Ovary (tissue), 9 donors: Measurements from ENCODE around the gene ARFIP2. TPM values are rescaled to one million over a fixed set of nuclear protein-coding genes. Genes with fewer than 3 reads are reported as not detected.
"Not testable (repeated sequence)": the region's sequence is repeated elsewhere in the genome, so short reads cannot be mapped to it uniquely, and the experiment has no call there.

Experiments
- DNase-seq, 5 donors: peaks; one replicate each; pipeline ENCODE4 v3.0.0-alpha.2; 2019 to 2020
- H3K27ac ChIP-seq, 2 donors: fragments of 200-600 bp; one replicate each; pipeline versions ENCODE4 v1.5.1 to v1.8.0; 2019 to 2022
- H3K27me3 ChIP-seq: fragments of 200-600 bp; one replicate; pipeline ENCODE4 v1.8.0; 2022
- H3K36me3 ChIP-seq: fragments of 200-600 bp; sonication (generic); one replicate; pipeline ENCODE4 v1.5.1; 2019
- H3K4me1 ChIP-seq: one replicate; pipeline ENCODE4 v1.8.1; 2013; ENCODE audit warnings: mild to moderate bottlenecking, moderate library complexity; ENCODE audit not compliant: insufficient read depth
- H3K4me3 ChIP-seq: fragments of 200-600 bp; sonication (generic); one replicate; pipeline ENCODE4 v1.5.1; 2017
- H3K9me3 ChIP-seq, 2 donors: fragments of 200-600 bp in 1 of 2; sonication (generic) in 1 of 2; one replicate each; pipeline versions ENCODE4 v1.5.1 to v1.8.1; 2013 to 2019; ENCODE audit warnings: mild to moderate bottlenecking in 1 of 2, moderate library complexity in 1 of 2
- EP300 ChIP-seq: sonication (generic); formaldehyde crosslinking; IDR thresholded peaks from one replicate; pipeline ENCODE4 v1.6.1; 2017; ENCODE audit warnings: antibody characterized with exemption
- POLR2A ChIP-seq: fragments of 450-650 bp; IDR thresholded peaks from one replicate; pipeline ENCODE4 v1.6.1; 2017; ENCODE audit warnings: antibody characterized with exemption, mild to moderate bottlenecking, moderate library complexity
- WGBS, 3 donors: extraction: QIAGEN DNeasy Blood & Tissue Kit in 1 of 3; methylation state at CpG; one replicate each; pipeline versions ENCODE4 v1.1.5 to v1.1.7; 2013 to 2017; 5-methylcytosine and 5-hydroxymethylcytosine counted together
- intact Hi-C, 4 donors: fragments of 100-400 bp; cut with DNase I; formaldehyde crosslinking; loops; one replicate each; pipeline versions ENCODE4 v1.11.0 to v1.15.1; 2022 to 2023
- polyA plus RNA-seq, 2 donors: library from polyadenylated mRNA; stranded (reverse); fragments of 200-250 nt in 1 of 2; fragments of 350-450 nt in 1 of 2; fragmentation: Illumina TruSeq in 1 of 2; extraction: RNeasy Lipid Tissue Mini Kit (QIAGEN cat#74804) in 1 of 2; gene quantifications; one replicate each; pipeline ENCODE4 v1.2.3, GENCODE V29; 2013 to 2014
- total RNA-seq, 7 donors: library from RNA; depleted of rRNA in 2 of 7; stranded (reverse); fragments of >200 nt in 2 of 7; fragmentation: NEBNext Ultra II Directional in 3 of 7; extraction: Animal tissue kit (Norgen Biotek cat#: 25700) in 3 of 7; gene quantifications; one replicate each; pipeline versions ENCODE4 v1.1.0 to v1.2.4, GENCODE V29; 2016 to 2023
- TF ChIP-seq, protein P1 (sequence below), 3 donors: fragments of 450-650 bp in 2 of 3; fragments of 200-600 bp in 1 of 3; IDR thresholded peaks; one replicate each; pipeline versions ENCODE4 v1.5.1 to v1.8.0; 2016 to 2022; ENCODE audit warnings: antibody characterized with exemption in 3 of 3, mild to moderate bottlenecking in 1 of 3
- donor health status: DM: no; HTN: no; CAD: no; lungs with moderate emphysema.
- donor health status: DM: no; HTN: no; CAD: no.
- donor health status: Bipolar disorder and iron deficiency.
- donor health status: DM: yes; HTN: yes; CAD: no.
- donor health status: DM: no; HTN: no; CAD: no.
- donor health status: DM: yes; HTN: yes; CAD: no.

Gene ARFIP2
- total and polyA plus RNA-seq, 9 donors, result 35.8 to 70.4 (median 48.2) TPM

- H3K4me3 ChIP-seq, result no peak overlapping the region
- no peak overlapping the region for H3K27ac ChIP-seq
- WGBS, 3 donors, result 86 to 89% (median 88%) methylated on average over 3 of the region's 3 CpGs
- H3K4me1 ChIP-seq, result no peaks in the 10 kb centered on the region
- no peak for TF ChIP-seq POLR2A
- TF ChIP-seq EP300, result no peak
- TF ChIP-seq, protein P1, sequence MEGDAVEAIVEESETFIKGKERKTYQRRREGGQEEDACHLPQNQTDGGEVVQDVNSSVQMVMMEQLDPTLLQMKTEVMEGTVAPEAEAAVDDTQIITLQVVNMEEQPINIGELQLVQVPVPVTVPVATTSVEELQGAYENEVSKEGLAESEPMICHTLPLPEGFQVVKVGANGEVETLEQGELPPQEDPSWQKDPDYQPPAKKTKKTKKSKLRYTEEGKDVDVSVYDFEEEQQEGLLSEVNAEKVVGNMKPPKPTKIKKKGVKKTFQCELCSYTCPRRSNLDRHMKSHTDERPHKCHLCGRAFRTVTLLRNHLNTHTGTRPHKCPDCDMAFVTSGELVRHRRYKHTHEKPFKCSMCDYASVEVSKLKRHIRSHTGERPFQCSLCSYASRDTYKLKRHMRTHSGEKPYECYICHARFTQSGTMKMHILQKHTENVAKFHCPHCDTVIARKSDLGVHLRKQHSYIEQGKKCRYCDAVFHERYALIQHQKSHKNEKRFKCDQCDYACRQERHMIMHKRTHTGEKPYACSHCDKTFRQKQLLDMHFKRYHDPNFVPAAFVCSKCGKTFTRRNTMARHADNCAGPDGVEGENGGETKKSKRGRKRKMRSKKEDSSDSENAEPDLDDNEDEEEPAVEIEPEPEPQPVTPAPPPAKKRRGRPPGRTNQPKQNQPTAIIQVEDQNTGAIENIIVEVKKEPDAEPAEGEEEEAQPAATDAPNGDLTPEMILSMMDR (IDR thresholded peaks at IDR 0.05), result no peak
- DNase-seq, result no peak
- H3K27me3 ChIP-seq, result no peaks in the 10 kb centered on the region
- no peaks in the 10 kb centered on the region for H3K36me3 ChIP-seq
- intact Hi-C loops, result no loop called here
- no peaks in the 10 kb centered on the region for H3K9me3 ChIP-seq
Measured at GRCh38 chr11:6526411-6527135, 45.4 kb upstream of the ARFIP2 start.

- H3K27me3 ChIP-seq, result no peaks in the 10 kb centered on the region
- H3K27ac ChIP-seq, result no peak overlapping the region
- no peak overlapping the region for H3K4me3 ChIP-seq
- H3K9me3 ChIP-seq, result no peaks in the 10 kb centered on the region
- no peaks in the 10 kb centered on the region for H3K36me3 ChIP-seq
- TF ChIP-seq, protein P1 (IDR thresholded peaks at IDR 0.05), result no peak
- no peak for TF ChIP-seq POLR2A
- TF ChIP-seq EP300, result no peak
- no peaks in the 10 kb centered on the region for H3K4me1 ChIP-seq
- intact Hi-C loops, result no loop called here
- no peak for DNase-seq
- 0 to 96% (median 49%) methylated on average over 1 of the region's 1 CpG for WGBS, 3 donors
Measured at GRCh38 chr11:6523253-6523652, 42.1 kb upstream of the ARFIP2 start.

DNA sequence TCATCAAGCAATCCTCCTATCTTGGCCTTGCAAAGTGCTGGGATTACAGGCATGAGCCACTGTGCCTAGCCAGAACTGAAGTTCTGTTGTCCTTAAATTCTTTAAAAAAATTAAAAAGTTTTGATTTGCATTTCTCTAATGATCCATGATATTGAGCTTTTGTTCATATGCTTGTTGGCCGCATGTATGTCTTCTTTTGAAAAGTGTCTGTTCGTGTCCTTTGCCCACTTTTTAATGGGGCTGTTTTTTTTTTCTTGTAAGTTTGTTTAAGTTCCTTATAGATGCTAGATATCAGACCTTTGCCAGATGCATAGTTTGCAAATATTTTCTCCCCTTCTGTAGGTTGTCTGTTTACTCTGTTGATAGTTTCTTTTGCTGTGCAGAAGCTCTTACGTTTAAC is 40.8 kb upstream of the ARFIP2 start:
- intact Hi-C loops, H3K4me1 ChIP-seq, H3K27ac ChIP-seq, H3K4me3 ChIP-seq, H3K36me3 ChIP-seq, H3K27me3 ChIP-seq, H3K9me3 ChIP-seq, DNase-seq: not testable (repeated sequence)
- WGBS, 3 donors, result 94 to 97% (median 97%) methylated on average over 3 of the region's 3 CpGs

- H3K4me1 ChIP-seq, result no peaks in the 10 kb centered on the region
- TF ChIP-seq, protein P1 (IDR thresholded peaks at IDR 0.05), result no peak
- TF ChIP-seq EP300 (no peak), POLR2A (no peak)
Measured at GRCh38 chr11:6520265-6520664, 39.1 kb upstream of the ARFIP2 start.

DNA sequence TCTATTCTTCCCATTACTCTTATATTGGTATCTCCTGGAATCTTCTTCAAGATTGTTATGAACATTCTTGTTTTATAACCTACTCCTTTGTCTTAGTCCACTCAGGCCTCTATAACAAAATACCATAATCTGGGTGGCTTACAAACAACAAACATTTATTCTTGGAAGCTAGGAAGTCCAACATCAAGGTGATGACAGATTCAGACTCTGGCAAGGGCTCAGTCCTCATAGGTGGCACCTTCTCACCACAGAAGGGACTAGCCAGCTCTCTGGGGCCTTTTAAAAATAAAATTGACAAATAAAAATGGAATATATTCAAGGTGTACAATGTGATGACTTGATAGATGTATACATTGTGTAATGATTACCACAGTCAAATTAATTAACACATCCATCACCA is 35.7 kb upstream of the ARFIP2 start:
- H3K27me3 ChIP-seq, result no peaks in the 10 kb centered on the region
- H3K9me3 ChIP-seq, result no peaks in the 10 kb centered on the region
- no peak for TF ChIP-seq POLR2A
- TF ChIP-seq EP300, result no peak
- TF ChIP-seq, protein P1 (IDR thresholded peaks at IDR 0.05), result no peak
- H3K36me3 ChIP-seq, result no peaks in the 10 kb centered on the region
- H3K4me3 ChIP-seq, result no peak overlapping the region
- H3K27ac ChIP-seq, result no peak overlapping the region
- intact Hi-C loops, result no loop called here
- no peak for DNase-seq
- no peaks in the 10 kb centered on the region for H3K4me1 ChIP-seq

More at GRCh38 chr11:6520265-6520664, 39.1 kb upstream of the ARFIP2 start:
- 81 to 89% (median 83%) methylated on average over 3 of the region's 3 CpGs for WGBS, 3 donors
- DNase-seq, result no peak
- H3K36me3 ChIP-seq, result no peaks in the 10 kb centered on the region
- H3K27ac ChIP-seq, result no peak overlapping the region
- no peaks in the 10 kb centered on the region for H3K9me3 ChIP-seq
- no peak overlapping the region for H3K4me3 ChIP-seq
- intact Hi-C loops, result no loop called here
- H3K27me3 ChIP-seq, result no peaks in the 10 kb centered on the region
